ENCODE data around the gene CTPS2.
"Not testable (repeated sequence)": the region's sequence is repeated elsewhere in the genome, so short reads cannot be mapped to it uniquely, and the experiment has no call there.

Gene CTPS2

DNA sequence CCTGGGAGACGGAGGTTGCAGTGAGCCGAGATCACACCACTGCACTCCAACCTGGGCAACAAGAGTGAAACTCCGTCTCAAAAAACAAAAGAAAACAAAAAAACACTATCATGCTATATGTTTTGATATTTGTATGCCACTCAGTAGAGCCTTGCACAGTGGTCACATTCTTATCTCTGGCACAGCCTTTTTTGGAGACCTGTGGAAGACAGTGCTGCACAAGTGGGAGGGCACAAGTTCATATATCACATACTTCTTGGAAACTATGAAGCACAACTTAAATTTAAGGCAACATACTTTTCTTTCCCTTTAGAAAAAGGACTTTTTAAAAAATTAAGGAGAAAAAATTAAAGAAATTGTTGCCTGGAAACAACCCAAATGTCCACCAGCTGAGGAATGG lies 76.9 kb downstream of the CTPS2 start:
- no peak for DNase-seq (ENCODE audit: low read depth, low spot score)
- Histone ChIP-seq H3K36me3 (ENCODE audit: control insufficient read depth, insufficient read depth, low read length) (no peaks in the 10 kb centered on the region), H3K27me3 (ENCODE audit: control insufficient read depth, insufficient read depth, low read length) (no peaks in the 10 kb centered on the region), H3K27ac (ENCODE audit: low read length) (no peak overlapping the region), H3K4me3 (ENCODE audit: low read length) (no peak overlapping the region), H3K4me1 (ENCODE audit: control insufficient read depth, insufficient read depth, low read length) (no peaks in the 10 kb centered on the region), H3K9me3 (ENCODE audit: control insufficient read depth, insufficient read depth, low read length) (no peaks in the 10 kb centered on the region)
- no CpG with 5 or more reads among the region's 3 CpGs for WGBS (ENCODE audit: insufficient coverage, insufficient read length)

DNA sequence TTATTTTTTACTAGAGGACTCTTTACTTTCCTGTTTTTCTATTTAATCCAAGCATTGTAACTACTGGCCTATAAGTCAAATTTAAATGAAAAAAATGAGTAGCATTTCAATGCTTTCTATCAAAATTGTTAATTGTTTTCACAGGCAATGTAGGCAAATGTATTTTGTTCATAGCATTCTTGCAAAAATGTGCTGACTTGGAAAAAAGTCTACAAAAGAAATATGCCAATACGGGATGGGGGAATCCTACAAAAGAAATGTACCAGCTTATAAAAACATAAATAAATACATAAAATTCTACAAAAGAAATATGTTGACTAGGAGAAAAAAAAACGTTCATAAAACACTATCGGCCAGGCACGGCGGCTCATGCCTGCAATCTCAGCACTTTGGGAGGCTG lies 77.4 kb downstream of the CTPS2 start:
- Histone ChIP-seq H3K36me3 (ENCODE audit: control insufficient read depth, insufficient read depth, low read length) (no peaks in the 10 kb centered on the region), H3K4me3 (ENCODE audit: low read length) (no peak overlapping the region), H3K4me1 (ENCODE audit: control insufficient read depth, insufficient read depth, low read length) (no peaks in the 10 kb centered on the region), H3K27ac (ENCODE audit: low read length) (no peak overlapping the region), H3K27me3 (ENCODE audit: control insufficient read depth, insufficient read depth, low read length) (no peaks in the 10 kb centered on the region), H3K9me3 (ENCODE audit: control insufficient read depth, insufficient read depth, low read length) (no peaks in the 10 kb centered on the region)
- no CpG with 5 or more reads among the region's 5 CpGs for WGBS (ENCODE audit: insufficient coverage, insufficient read length)
- DNase-seq (ENCODE audit: low read depth, low spot score) = no peak

DNA sequence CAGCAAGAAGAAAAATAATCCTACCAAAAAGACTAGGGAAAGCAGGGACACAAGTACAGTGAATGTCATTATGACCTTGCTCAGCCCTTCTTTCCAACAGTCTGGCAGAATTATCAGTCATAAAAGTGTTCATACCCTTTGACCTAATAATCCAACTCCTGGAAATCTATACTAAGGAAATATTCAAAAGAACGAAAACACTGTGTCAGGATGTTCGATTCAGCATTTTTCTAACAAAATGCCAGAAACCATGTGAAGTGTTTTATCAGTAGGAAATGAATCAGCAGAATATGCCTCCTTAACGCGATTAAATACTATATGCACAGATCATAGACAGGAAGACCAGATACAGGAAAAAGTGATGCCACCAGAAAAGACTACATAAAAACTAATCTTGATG lies 78.7 kb downstream of the CTPS2 start:
- Histone ChIP-seq H3K9me3 (ENCODE audit: control insufficient read depth, insufficient read depth, low read length) (no peaks in the 10 kb centered on the region), H3K27ac (ENCODE audit: low read length) (no peak overlapping the region), H3K4me3 (ENCODE audit: low read length) (no peak overlapping the region), H3K27me3 (ENCODE audit: control insufficient read depth, insufficient read depth, low read length) (no peaks in the 10 kb centered on the region), H3K36me3 (ENCODE audit: control insufficient read depth, insufficient read depth, low read length) (no peaks in the 10 kb centered on the region), H3K4me1 (ENCODE audit: control insufficient read depth, insufficient read depth, low read length) (peaks cover 3% of the 10 kb centered on the region; the same call in 1 of the 2 replicates)
- DNase-seq (ENCODE audit: low read depth, low spot score) = no peak
- WGBS (ENCODE audit: insufficient coverage, insufficient read length) = no CpG with 5 or more reads among the region's 4 CpGs

DNA sequence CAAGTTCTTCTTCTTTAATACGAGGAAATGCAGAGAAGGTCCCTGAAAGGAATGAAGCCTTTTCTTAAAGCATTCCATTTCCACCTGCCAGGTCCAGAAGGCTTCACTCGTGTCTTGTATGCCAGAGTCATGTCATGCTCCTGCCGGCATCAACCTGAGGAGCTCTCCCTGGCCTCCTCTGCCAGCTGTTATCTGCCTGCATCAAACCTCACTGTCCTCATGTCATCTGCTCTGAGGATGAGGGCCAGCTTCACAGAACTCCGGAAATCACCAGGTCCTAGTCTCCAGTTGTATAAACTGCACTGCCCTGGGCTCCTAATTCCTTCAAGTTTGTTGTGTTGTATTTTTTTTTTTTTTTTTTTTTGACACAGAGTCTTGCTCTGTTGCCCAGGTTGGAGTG lies 82.6 kb downstream of the CTPS2 start:
- no CpG with 5 or more reads among the region's 4 CpGs for WGBS (ENCODE audit: insufficient coverage, insufficient read length)
- no peak overlapping the region for H3K27ac ChIP-seq (ENCODE audit: low read length)
- peaks cover 3% of the 10 kb centered on the region; the same call in 1 of the 2 replicates for H3K4me1 ChIP-seq (ENCODE audit: control insufficient read depth, insufficient read depth, low read length)
- DNase-seq (ENCODE audit: low read depth, low spot score) = no peak
- H3K9me3 ChIP-seq (ENCODE audit: control insufficient read depth, insufficient read depth, low read length) = no peaks in the 10 kb centered on the region
- H3K27me3 ChIP-seq (ENCODE audit: control insufficient read depth, insufficient read depth, low read length) = no peaks in the 10 kb centered on the region
- H3K4me3 ChIP-seq (ENCODE audit: low read length) = no peak overlapping the region
- H3K36me3 ChIP-seq (ENCODE audit: control insufficient read depth, insufficient read depth, low read length) = no peaks in the 10 kb centered on the region

DNA sequence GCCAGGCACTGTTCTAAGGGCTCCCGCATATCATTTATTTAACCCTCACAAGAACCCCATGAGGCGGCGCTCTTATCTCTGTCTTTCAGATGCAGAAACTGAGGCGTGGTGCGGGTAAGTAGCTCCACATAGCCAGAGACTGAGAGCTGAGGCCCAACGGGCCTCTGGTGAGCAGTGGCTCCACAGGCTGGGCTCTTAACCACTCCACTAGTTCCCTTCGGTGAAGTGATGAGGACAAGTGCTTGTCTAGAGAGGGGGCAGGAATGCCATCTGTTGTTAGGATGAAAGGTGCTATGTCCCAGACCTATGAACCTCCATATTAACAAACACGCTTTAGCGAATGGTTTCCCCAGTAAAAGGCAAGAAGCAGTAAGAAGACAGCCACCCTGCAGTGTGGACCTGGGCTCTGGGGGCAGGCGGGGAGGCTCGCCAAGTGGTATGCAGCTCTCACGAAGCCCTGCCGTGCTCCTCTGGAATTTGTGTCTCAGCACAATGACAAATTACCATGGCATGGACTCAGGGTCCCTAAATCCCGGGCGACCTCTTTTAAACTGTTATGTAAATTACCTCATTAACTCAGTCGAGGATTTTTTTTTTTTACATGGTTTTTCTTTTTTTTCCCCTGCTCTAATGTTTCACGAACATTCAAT lies 83.4 kb downstream of the CTPS2 start:
- Histone ChIP-seq H3K36me3 (ENCODE audit: control insufficient read depth, insufficient read depth, low read length) (no peaks in the 10 kb centered on the region), H3K27ac (ENCODE audit: low read length) (no peak overlapping the region), H3K4me3 (ENCODE audit: low read length) (no peak overlapping the region), H3K9me3 (ENCODE audit: control insufficient read depth, insufficient read depth, low read length) (no peaks in the 10 kb centered on the region), H3K27me3 (ENCODE audit: control insufficient read depth, insufficient read depth, low read length) (no peaks in the 10 kb centered on the region), H3K4me1 (ENCODE audit: control insufficient read depth, insufficient read depth, low read length) (peaks cover 3% of the 10 kb centered on the region; the same call in 1 of the 2 replicates)
- peak; percentile 22 for DNase-seq (ENCODE audit: low read depth, low spot score)
- WGBS (ENCODE audit: insufficient coverage, insufficient read length) = no CpG with 5 or more reads among the region's 17 CpGs

DNA sequence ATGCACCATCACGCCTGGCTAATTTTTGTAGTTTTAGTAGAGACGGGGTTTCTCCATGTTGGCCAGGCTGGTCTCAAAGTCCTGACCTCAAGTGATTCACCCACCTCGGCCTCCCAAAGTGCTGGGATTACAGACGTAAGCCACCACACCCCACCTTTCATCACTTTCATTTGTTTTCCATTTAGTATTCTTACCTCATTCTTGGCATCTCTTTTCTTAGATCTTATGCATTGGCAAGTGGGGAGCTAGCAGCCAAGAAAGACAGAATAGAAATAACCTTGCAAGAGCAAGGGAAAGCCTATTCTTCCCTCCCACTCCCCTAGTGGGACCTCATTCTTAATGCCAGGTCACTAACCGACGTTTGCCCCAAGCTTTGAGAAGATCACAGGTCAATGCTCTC lies 84.0 kb downstream of the CTPS2 start:
- H3K4me1 ChIP-seq (ENCODE audit: control insufficient read depth, insufficient read depth, low read length); H3K36me3 ChIP-seq (ENCODE audit: control insufficient read depth, insufficient read depth, low read length); H3K4me3 ChIP-seq (ENCODE audit: low read length); H3K27ac ChIP-seq (ENCODE audit: low read length); H3K27me3 ChIP-seq (ENCODE audit: control insufficient read depth, insufficient read depth, low read length); DNase-seq (ENCODE audit: low read depth, low spot score); H3K9me3 ChIP-seq (ENCODE audit: control insufficient read depth, insufficient read depth, low read length): not testable (repeated sequence)
- WGBS (ENCODE audit: insufficient coverage, insufficient read length) = no CpG with 5 or more reads among the region's 6 CpGs

DNA sequence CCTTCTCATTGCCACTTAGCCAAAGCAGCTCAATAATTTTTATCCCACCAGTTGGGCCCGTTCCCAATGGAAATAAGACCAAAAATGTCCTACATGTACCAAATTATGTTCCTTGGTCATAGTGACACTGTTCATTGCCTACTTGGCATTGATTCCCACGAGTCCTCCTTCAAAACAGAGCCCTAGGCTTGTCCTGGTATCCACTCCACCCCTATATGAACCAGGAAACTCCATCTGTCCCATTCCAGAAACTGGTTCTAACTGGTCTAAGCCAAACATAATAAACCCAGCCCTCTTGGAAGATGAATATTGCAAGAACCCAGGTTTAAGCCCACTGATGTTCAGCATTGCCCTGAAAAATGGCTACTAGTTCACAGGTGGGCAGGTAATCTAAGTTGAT lies 93.4 kb downstream of the CTPS2 start:
- Histone ChIP-seq H3K4me1 (ENCODE audit: control insufficient read depth, insufficient read depth, low read length) (peaks cover 1% of the 10 kb centered on the region; the same call in 1 of the 2 replicates), H3K27me3 (ENCODE audit: control insufficient read depth, insufficient read depth, low read length) (no peaks in the 10 kb centered on the region), H3K36me3 (ENCODE audit: control insufficient read depth, insufficient read depth, low read length) (no peaks in the 10 kb centered on the region), H3K9me3 (ENCODE audit: control insufficient read depth, insufficient read depth, low read length) (no peaks in the 10 kb centered on the region), H3K4me3 (ENCODE audit: low read length) (no peak overlapping the region), H3K27ac (ENCODE audit: low read length) (no peak overlapping the region)
- no CpG with 5 or more reads among the region's 2 CpGs for WGBS (ENCODE audit: insufficient coverage, insufficient read length)
- no peak for DNase-seq (ENCODE audit: low read depth, low spot score)

DNA sequence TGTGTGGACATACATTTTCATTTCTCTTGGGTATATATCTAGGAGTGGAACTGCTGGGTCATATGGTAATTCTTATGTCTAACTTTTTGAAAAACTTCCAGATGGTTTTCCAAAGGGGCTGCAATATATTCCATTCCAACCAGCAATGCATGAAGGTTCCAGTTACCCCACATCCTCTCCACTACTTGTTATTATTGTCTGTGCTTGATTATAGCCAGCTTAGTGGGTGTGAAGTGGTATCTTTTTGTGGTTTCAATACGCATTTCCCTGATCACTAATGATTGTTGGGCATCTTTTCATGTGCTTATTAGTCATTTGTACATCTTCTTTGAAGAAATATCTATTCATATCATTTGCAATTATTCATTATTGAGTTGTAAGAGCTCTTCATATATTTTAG lies 94.0 kb downstream of the CTPS2 start:
- Histone ChIP-seq H3K4me3 (ENCODE audit: low read length) (no peak overlapping the region), H3K4me1 (ENCODE audit: control insufficient read depth, insufficient read depth, low read length) (peaks cover 1% of the 10 kb centered on the region; the same call in 1 of the 2 replicates), H3K27ac (ENCODE audit: low read length) (no peak overlapping the region), H3K27me3 (ENCODE audit: control insufficient read depth, insufficient read depth, low read length) (no peaks in the 10 kb centered on the region), H3K36me3 (ENCODE audit: control insufficient read depth, insufficient read depth, low read length) (no peaks in the 10 kb centered on the region), H3K9me3 (ENCODE audit: control insufficient read depth, insufficient read depth, low read length) (no peaks in the 10 kb centered on the region)
- no CpG with 5 or more reads among the region's 1 CpG for WGBS (ENCODE audit: insufficient coverage, insufficient read length)
- no peak for DNase-seq (ENCODE audit: low read depth, low spot score)

DNA sequence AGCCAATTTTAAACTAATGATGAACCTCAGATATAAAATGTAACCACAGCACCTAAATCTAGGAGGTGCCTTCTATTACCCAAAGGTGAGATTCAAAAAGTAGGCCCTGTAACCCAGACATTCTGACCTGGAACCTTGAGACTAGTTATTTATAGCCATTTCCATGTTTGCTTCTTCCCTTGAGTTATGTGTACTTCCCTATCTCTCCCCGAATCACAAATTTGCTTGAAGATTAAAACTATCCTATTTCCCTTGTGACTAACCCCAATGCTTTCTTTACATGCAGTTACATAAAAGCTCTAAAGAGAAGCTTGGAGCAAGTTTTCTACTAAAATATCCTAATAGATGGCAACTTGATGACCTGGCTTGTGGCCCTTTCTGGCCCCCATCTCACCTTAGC lies 95.1 kb downstream of the CTPS2 start:
- Histone ChIP-seq H3K4me1 (ENCODE audit: control insufficient read depth, insufficient read depth, low read length) (peaks cover 1% of the 10 kb centered on the region; the same call in 1 of the 2 replicates), H3K4me3 (ENCODE audit: low read length) (no peak overlapping the region), H3K9me3 (ENCODE audit: control insufficient read depth, insufficient read depth, low read length) (no peaks in the 10 kb centered on the region), H3K27ac (ENCODE audit: low read length) (no peak overlapping the region), H3K36me3 (ENCODE audit: control insufficient read depth, insufficient read depth, low read length) (no peaks in the 10 kb centered on the region), H3K27me3 (ENCODE audit: control insufficient read depth, insufficient read depth, low read length) (no peaks in the 10 kb centered on the region)
- WGBS (ENCODE audit: insufficient coverage, insufficient read length) = no CpG with 5 or more reads among the region's 1 CpG
- no peak for DNase-seq (ENCODE audit: low read depth, low spot score)

DNA sequence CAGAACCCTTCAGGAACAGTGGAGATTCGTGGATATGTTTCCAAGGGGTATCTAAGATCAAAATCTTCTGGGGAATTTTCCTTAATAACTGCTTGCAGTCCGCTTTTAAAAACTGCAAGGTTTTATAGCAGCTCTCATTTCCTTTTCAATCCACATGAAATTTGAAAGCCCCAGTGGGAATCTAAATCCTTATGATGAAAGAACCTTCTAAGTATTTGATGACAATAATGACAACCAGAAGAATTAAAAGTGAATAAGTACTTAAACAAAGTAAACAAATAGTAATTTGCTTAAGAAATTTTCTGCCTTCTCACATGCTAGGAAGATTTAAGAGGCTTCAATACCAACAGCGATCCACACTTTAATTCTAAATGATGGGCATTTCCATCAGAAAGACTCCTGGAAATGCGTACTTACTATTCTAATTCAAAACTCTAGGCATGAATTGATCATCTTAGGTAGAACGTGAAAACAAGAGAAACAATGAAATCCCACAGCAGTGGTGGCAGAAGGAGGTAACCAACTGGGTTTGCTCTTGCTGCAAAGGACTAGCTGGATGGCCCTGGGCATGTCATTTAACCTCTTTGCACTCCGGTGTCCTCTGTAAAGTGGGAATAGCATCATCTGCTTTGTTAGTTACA lies 100.1 kb downstream of the CTPS2 start:
- Histone ChIP-seq H3K27ac (ENCODE audit: low read length) (peak overlapping the region; percentile 42), H3K4me3 (ENCODE audit: low read length) (no peak overlapping the region), H3K9me3 (ENCODE audit: control insufficient read depth, insufficient read depth, low read length) (no peaks in the 10 kb centered on the region), H3K36me3 (ENCODE audit: control insufficient read depth, insufficient read depth, low read length) (no peaks in the 10 kb centered on the region), H3K27me3 (ENCODE audit: control insufficient read depth, insufficient read depth, low read length) (no peaks in the 10 kb centered on the region), H3K4me1 (ENCODE audit: control insufficient read depth, insufficient read depth, low read length) (no peaks in the 10 kb centered on the region; the same call in 1 of the 2 replicates)
- WGBS (ENCODE audit: insufficient coverage, insufficient read length) = no CpG with 5 or more reads among the region's 6 CpGs
- no peak for DNase-seq (ENCODE audit: low read depth, low spot score)

DNA sequence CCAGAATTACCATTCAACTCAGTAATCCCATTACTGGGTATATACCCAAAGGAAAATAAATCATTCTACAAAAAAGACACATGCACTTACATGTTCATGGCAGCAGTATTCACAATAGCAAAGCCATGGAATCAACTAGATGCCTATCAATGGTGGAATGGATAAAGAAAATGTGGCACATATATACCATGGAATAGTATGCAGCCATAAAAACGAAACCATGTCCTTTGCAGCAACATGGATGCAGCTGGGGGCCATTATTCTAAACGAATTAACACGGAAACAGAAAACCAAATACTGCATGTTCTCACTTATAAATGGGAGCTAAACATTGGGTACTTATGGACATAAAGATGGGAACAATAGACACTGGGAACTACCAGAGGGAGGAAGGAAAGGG lies 101.8 kb downstream of the CTPS2 start:
- H3K9me3 ChIP-seq (ENCODE audit: control insufficient read depth, insufficient read depth, low read length); DNase-seq (ENCODE audit: low read depth, low spot score); H3K4me3 ChIP-seq (ENCODE audit: low read length); H3K27ac ChIP-seq (ENCODE audit: low read length); H3K27me3 ChIP-seq (ENCODE audit: control insufficient read depth, insufficient read depth, low read length); H3K36me3 ChIP-seq (ENCODE audit: control insufficient read depth, insufficient read depth, low read length); H3K4me1 ChIP-seq (ENCODE audit: control insufficient read depth, insufficient read depth, low read length): not testable (repeated sequence)
- whole genome bisulfite sequencing (ENCODE audit: insufficient coverage, insufficient read length) = no CpG with 5 or more reads among the region's 3 CpGs
